AG09319 (cell line): ENCODE results near the gene EPS15.
A peak's percentile ranks its signal among the peaks of the same experiment; 100 is the strongest.
"Not testable (repeated sequence)": the region's sequence is repeated elsewhere in the genome, so short reads cannot be mapped to it uniquely, and the experiment has no call there.

ENCODE experiments used
- DNase-seq: peaks from one replicate; pipeline ENCODE4 v3.0.0-alpha.2; 2010; ENCODE audit warnings: low read depth; ENCODE audit errors: extremely low read depth
- TF ChIP-seq, protein P1 (sequence below): IDR thresholded peaks from 2 replicates; pipeline ENCODE4 v1.5.1; 2011; ENCODE audit warnings: low read depth, mild to moderate bottlenecking, inconsistent platforms, low read length, moderate library complexity

The EPS15 gene

GRCh38 chr1:51463561-51463960 is 55.5 kb downstream of the EPS15 start:
- TF ChIP-seq, protein P1, sequence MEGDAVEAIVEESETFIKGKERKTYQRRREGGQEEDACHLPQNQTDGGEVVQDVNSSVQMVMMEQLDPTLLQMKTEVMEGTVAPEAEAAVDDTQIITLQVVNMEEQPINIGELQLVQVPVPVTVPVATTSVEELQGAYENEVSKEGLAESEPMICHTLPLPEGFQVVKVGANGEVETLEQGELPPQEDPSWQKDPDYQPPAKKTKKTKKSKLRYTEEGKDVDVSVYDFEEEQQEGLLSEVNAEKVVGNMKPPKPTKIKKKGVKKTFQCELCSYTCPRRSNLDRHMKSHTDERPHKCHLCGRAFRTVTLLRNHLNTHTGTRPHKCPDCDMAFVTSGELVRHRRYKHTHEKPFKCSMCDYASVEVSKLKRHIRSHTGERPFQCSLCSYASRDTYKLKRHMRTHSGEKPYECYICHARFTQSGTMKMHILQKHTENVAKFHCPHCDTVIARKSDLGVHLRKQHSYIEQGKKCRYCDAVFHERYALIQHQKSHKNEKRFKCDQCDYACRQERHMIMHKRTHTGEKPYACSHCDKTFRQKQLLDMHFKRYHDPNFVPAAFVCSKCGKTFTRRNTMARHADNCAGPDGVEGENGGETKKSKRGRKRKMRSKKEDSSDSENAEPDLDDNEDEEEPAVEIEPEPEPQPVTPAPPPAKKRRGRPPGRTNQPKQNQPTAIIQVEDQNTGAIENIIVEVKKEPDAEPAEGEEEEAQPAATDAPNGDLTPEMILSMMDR = no peak
- DNase-seq = no peak

DNA sequence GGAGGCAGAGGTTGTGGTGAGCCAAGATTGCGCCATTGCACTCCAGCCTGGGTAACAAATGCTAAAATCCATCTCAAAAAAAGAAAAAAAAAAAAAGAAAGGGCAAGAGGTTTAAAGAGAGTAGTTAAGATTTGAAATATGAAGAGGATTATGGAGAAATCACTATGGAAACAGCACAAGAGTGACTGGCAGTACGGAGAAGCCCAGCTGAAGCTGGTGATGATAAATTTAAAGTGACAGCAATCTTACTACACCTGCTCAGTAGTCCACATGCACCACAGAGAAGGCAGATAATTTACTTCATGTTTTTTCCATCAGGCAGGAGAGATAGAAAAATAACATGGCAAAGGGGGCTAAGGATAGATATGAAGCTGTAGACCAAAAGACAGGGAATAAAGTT is 56.8 kb downstream of the EPS15 start:
- DNase-seq = not testable (repeated sequence)

- DNase-seq = no peak
- TF ChIP-seq, protein P1 = no peak
These were observed 64.5 kb downstream of the EPS15 start for GRCh38 chr1:51454554-51454953.

GRCh38 chr1:51453010-51453409 is 66.1 kb downstream of the EPS15 start:
- TF ChIP-seq, protein P1 = no peak
- DNase-seq = no peak

GRCh38 chr1:51448844-51449454 is 70.1 kb downstream of the EPS15 start:
- not testable (repeated sequence) for DNase-seq

- DNase-seq = peak; percentile 38
- TF ChIP-seq, protein P1 = no peak
These were observed 73.5 kb downstream of the EPS15 start for GRCh38 chr1:51445351-51446090.

GRCh38 chr1:51444534-51445192 is 74.4 kb downstream of the EPS15 start:
- DNase-seq = no peak
- TF ChIP-seq, protein P1 = no peak

GRCh38 chr1:51444096-51444495 is 75.0 kb downstream of the EPS15 start:
- no peak for DNase-seq
- TF ChIP-seq, protein P1 = no peak
